GM21526 (cell line): ENCODE measurements around the gene ZNF175.

Experiments used
- ATAC-seq: cut with Tn5 transposase; IDR thresholded peaks from one replicate; pipeline ENCODE4 v1.9.1; 2021; ENCODE audit warnings: moderate library complexity; ENCODE audit not compliant: unreplicated experiment, low FRiP score

ZNF175 gene

GRCh38 chr19:51549533-51550324, 21.4 kb upstream of the ZNF175 start:
- ATAC-seq = no peak

- ATAC-seq = no peak
Measured at GRCh38 chr19:51550848-51551672, 20.0 kb upstream of the ZNF175 start.

- no peak for ATAC-seq
Measured at GRCh38 chr19:51551673-51552432, 19.2 kb upstream of the ZNF175 start.

- ATAC-seq = no peak
Measured at GRCh38 chr19:51552608-51552995, 18.5 kb upstream of the ZNF175 start.

- ATAC-seq = no peak
Measured at GRCh38 chr19:51552996-51553725, 17.9 kb upstream of the ZNF175 start.

GRCh38 chr19:51559240-51559639, 11.8 kb upstream of the ZNF175 start:
- no peak for ATAC-seq

- no peak for ATAC-seq
Measured at GRCh38 chr19:51560339-51560738, 10.7 kb upstream of the ZNF175 start.

GRCh38 chr19:51564791-51565190, 6.3 kb upstream of the ZNF175 start:
- no peak for ATAC-seq

- no peak for ATAC-seq
Measured at GRCh38 chr19:51565583-51565982, 5.5 kb upstream of the ZNF175 start.

GRCh38 chr19:51566489-51567100, 4.5 kb upstream of the ZNF175 start:
- ATAC-seq = no peak

GRCh38 chr19:51567583-51567982, 3.5 kb upstream of the ZNF175 start:
- ATAC-seq = no peak

GRCh38 chr19:51568456-51568855, 2.6 kb upstream of the ZNF175 start:
- ATAC-seq = no peak

- ATAC-seq = no peak
Measured at GRCh38 chr19:51571599-51571998, 516 bp downstream of the ZNF175 start.

GRCh38 chr19:51572410-51572809, 1.3 kb downstream of the ZNF175 start:
- ATAC-seq = no peak

GRCh38 chr19:51572908-51573307, 1.8 kb downstream of the ZNF175 start:
- no peak for ATAC-seq

- ATAC-seq = no peak
Measured at GRCh38 chr19:51573331-51573730, 2.2 kb downstream of the ZNF175 start.

GRCh38 chr19:51576850-51577249, 5.8 kb downstream of the ZNF175 start:
- ATAC-seq = no peak

- no peak for ATAC-seq
Measured at GRCh38 chr19:51586103-51586728, 15.1 kb downstream of the ZNF175 start.

GRCh38 chr19:51586799-51587198, 15.7 kb downstream of the ZNF175 start:
- ATAC-seq = no peak
